Esophagus squamous epithelium (tissue), 4 donors: ENCODE measurements around the gene NNMT.

Experiments
- CTCF ChIP-seq, 6 experiments: fragments of 450-650 bp in 4 of 6; fragments of 200-600 bp in 2 of 6; sonication (generic) in 2 of 6; IDR thresholded peaks; one replicate each; pipeline ENCODE4 v1.5.1; 2016 to 2019; ENCODE audit warnings: antibody characterized with exemption in 6 of 6, mild to moderate bottlenecking in 4 of 6, moderate library complexity in 4 of 6
- POLR2A ChIP-seq, 4 donors: fragments of 450-650 bp; IDR thresholded peaks; one replicate each; pipeline ENCODE4 v1.6.1; 2017; ENCODE audit warnings: antibody characterized with exemption in 4 of 4, mild to moderate bottlenecking in 4 of 4, moderate library complexity in 3 of 4

DNA sequence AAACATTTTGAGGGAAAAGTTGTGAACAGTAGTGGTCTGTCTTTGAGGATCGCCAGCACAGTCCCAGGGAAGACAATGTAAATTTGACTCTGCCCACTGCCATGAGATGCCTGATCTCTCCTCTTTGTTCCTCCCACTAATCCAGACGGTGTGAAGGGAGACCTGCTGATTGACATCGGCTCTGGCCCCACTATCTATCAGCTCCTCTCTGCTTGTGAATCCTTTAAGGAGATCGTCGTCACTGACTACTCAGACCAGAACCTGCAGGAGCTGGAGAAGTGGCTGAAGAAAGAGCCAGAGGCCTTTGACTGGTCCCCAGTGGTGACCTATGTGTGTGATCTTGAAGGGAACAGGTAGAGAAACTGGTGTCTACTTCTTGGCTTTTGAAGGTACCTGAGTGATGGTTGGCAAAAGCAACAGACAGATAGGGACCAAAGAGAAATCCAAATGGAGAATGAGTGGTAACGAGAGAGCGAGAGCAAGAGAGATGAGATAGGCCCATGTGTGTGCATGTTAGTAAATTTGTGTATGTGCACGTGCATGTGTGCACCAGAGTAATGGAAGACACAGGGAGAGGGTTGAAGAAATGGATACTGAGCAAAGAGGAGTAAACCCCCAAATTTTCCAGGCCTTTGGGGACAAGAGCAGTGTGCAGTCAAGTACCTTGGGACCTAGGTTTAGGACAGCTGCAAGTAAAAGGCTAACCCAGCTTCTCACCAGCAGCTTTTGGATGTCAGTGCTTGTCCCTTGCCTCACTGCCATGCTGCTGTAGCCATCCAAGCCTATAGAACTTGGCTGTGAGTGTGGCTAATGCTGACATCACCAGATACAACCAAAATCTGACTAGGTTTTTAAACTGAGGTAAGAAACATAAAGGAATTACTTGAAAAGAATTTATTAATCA is 1.9 kb downstream of the NNMT start:
- TF ChIP-seq CTCF (IDR thresholded peaks at IDR 0.05) (no peak), POLR2A (IDR thresholded peaks at IDR 0.05) (no peak)
